GM21528 (cell line): Measurements from ENCODE around the gene GRIK1.

Experiments used
- ATAC-seq: cut with Tn5 transposase; IDR thresholded peaks from one replicate; pipeline ENCODE4 v1.9.1; 2021; ENCODE audit warnings: mild to moderate bottlenecking, moderate library complexity; ENCODE audit not compliant: unreplicated experiment, low FRiP score

GRIK1 gene

GRCh38 chr21:29834617-29835016, 105.2 kb downstream of the GRIK1 start:
- ATAC-seq, result no peak

- no peak for ATAC-seq
These were observed 107.6 kb downstream of the GRIK1 start for GRCh38 chr21:29832217-29832616.

- no peak for ATAC-seq
These were observed 110.1 kb downstream of the GRIK1 start for GRCh38 chr21:29829564-29830275.

- no peak for ATAC-seq
These were observed 112.1 kb downstream of the GRIK1 start for GRCh38 chr21:29827647-29828046.

GRCh38 chr21:29827236-29827635, 112.6 kb downstream of the GRIK1 start:
- no peak for ATAC-seq

GRCh38 chr21:29826386-29826785, 113.4 kb downstream of the GRIK1 start:
- ATAC-seq, result no peak

GRCh38 chr21:29825936-29826335, 113.9 kb downstream of the GRIK1 start:
- no peak for ATAC-seq

- no peak for ATAC-seq
These were observed 114.5 kb downstream of the GRIK1 start for GRCh38 chr21:29825345-29825744.

GRCh38 chr21:29822064-29822463, 117.7 kb downstream of the GRIK1 start:
- ATAC-seq, result no peak

- no peak for ATAC-seq
These were observed 118.6 kb downstream of the GRIK1 start for GRCh38 chr21:29821230-29821629.

- no peak for ATAC-seq
These were observed 120.0 kb downstream of the GRIK1 start for GRCh38 chr21:29819675-29820326.

- no peak for ATAC-seq
These were observed 121.3 kb downstream of the GRIK1 start for GRCh38 chr21:29818383-29818921.

GRCh38 chr21:29817450-29817849, 122.3 kb downstream of the GRIK1 start:
- no peak for ATAC-seq

GRCh38 chr21:29812947-29813346, 126.8 kb downstream of the GRIK1 start:
- ATAC-seq, result no peak

- no peak for ATAC-seq
These were observed 128.9 kb downstream of the GRIK1 start for GRCh38 chr21:29810871-29811270.

- no peak for ATAC-seq
These were observed 131.6 kb downstream of the GRIK1 start for GRCh38 chr21:29808153-29808552.

- no peak for ATAC-seq
These were observed 134.7 kb downstream of the GRIK1 start for GRCh38 chr21:29805105-29805504.

GRCh38 chr21:29803191-29803590, 136.6 kb downstream of the GRIK1 start:
- ATAC-seq, result no peak

- no peak for ATAC-seq
These were observed 138.7 kb downstream of the GRIK1 start for GRCh38 chr21:29801122-29801521.

- no peak for ATAC-seq
These were observed 139.7 kb downstream of the GRIK1 start for GRCh38 chr21:29800056-29800455.

- no peak for ATAC-seq
These were observed 141.0 kb downstream of the GRIK1 start for GRCh38 chr21:29798840-29799239.

GRCh38 chr21:29797155-29797554, 142.6 kb downstream of the GRIK1 start:
- ATAC-seq, result no peak
